Suprapubic skin (tissue), 3 donors: Measurements from ENCODE around the gene CUBN.

Experiments
- POLR2AphosphoS5 ChIP-seq, 3 donors: sonication (generic); formaldehyde crosslinking; IDR thresholded peaks; one replicate each; pipeline ENCODE4 v1.6.1; 2017; ENCODE audit warnings: antibody characterized with exemption in 3 of 3
- TF ChIP-seq, protein P1 (sequence below), 2 donors: fragments of 200-600 bp in 1 of 2; fragments of 450-650 bp in 1 of 2; sonication (generic) in 1 of 2; IDR thresholded peaks; one replicate each; pipeline ENCODE4 v1.5.1; 2016 to 2019; ENCODE audit warnings: antibody characterized with exemption in 2 of 2, mild to moderate bottlenecking in 1 of 2, moderate library complexity in 1 of 2

DNA sequence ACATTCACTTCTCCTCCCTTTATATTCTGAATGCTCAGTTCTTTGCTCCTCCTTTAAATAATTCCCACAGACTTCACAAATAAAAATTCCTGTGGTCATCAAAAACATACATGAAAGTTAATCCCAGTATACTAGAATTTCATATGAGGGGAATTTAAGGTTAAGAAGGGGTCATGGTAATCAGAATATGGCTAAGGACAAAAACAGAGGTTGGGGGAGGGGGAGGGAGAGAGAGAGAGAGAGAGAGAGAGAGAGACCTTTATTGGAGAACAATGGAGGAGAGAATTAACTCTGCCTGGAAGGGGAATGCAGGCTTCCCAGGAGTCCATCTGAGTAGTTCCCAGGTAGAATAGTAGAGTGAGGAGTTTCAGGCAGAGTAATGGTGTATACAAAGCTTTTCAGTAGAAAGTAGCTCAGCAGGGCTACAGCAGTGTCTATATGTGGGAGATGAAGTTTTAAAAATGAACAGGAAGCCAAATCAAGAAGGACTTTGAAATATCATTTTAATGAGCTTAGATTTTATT lies 5.2 kb upstream of the CUBN start:
- TF ChIP-seq, protein P1, sequence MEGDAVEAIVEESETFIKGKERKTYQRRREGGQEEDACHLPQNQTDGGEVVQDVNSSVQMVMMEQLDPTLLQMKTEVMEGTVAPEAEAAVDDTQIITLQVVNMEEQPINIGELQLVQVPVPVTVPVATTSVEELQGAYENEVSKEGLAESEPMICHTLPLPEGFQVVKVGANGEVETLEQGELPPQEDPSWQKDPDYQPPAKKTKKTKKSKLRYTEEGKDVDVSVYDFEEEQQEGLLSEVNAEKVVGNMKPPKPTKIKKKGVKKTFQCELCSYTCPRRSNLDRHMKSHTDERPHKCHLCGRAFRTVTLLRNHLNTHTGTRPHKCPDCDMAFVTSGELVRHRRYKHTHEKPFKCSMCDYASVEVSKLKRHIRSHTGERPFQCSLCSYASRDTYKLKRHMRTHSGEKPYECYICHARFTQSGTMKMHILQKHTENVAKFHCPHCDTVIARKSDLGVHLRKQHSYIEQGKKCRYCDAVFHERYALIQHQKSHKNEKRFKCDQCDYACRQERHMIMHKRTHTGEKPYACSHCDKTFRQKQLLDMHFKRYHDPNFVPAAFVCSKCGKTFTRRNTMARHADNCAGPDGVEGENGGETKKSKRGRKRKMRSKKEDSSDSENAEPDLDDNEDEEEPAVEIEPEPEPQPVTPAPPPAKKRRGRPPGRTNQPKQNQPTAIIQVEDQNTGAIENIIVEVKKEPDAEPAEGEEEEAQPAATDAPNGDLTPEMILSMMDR (IDR thresholded peaks at IDR 0.05): no peak
- no peak for TF ChIP-seq POLR2AphosphoS5 (IDR thresholded peaks at IDR 0.05)
